Mesothelial cell of epicardium (in vitro differentiated cells): ENCODE data around the gene EEFSEC. TPM values are rescaled to one million over a fixed set of nuclear protein-coding genes. Genes with fewer than 3 reads are reported as not detected.

Source experiments
- DNase-seq, 2 experiments: peaks; one replicate each; pipeline ENCODE4 v3.0.0; 2021; ENCODE audit warnings: low spot score in 2 of 2; ENCODE audit not compliant: unreplicated experiment in 2 of 2
- H3K27ac Mint-ChIP-seq: 2 replicates; pipeline ENCODE4 v1.8.0; 2021; ENCODE audit warnings: mixed read lengths
- H3K27me3 Mint-ChIP-seq: 2 replicates; pipeline ENCODE4 v1.8.0; 2021; ENCODE audit warnings: low read depth, mixed read lengths
- H3K36me3 Mint-ChIP-seq: 2 replicates; pipeline ENCODE4 v1.8.0; 2021; ENCODE audit warnings: mixed read lengths
- H3K4me1 Mint-ChIP-seq: 2 replicates; pipeline ENCODE4 v1.8.0; 2021; ENCODE audit warnings: mixed read lengths
- H3K4me3 Mint-ChIP-seq: 2 replicates; pipeline ENCODE4 v1.8.0; 2021; ENCODE audit warnings: mild to moderate bottlenecking, moderate library complexity, mixed read lengths
- H3K9me3 Mint-ChIP-seq: 2 replicates; pipeline ENCODE4 v1.8.0; 2021; ENCODE audit warnings: mixed read lengths
- total RNA-seq: library from RNA; stranded (reverse); gene quantifications from 3 replicates; pipeline ENCODE4 v1.2.1, GENCODE V29; 2021
- TF ChIP-seq, protein P1 (sequence below): fragments of 200-600 bp; sonication (generic); IDR thresholded peaks from one replicate; pipeline ENCODE4 v1.5.0; 2021; ENCODE audit warnings: antibody characterized with exemption; ENCODE audit not compliant: unreplicated experiment

The EEFSEC gene
- total RNA-seq, 1 donor from 2014 or later, result 19.4 TPM

DNA sequence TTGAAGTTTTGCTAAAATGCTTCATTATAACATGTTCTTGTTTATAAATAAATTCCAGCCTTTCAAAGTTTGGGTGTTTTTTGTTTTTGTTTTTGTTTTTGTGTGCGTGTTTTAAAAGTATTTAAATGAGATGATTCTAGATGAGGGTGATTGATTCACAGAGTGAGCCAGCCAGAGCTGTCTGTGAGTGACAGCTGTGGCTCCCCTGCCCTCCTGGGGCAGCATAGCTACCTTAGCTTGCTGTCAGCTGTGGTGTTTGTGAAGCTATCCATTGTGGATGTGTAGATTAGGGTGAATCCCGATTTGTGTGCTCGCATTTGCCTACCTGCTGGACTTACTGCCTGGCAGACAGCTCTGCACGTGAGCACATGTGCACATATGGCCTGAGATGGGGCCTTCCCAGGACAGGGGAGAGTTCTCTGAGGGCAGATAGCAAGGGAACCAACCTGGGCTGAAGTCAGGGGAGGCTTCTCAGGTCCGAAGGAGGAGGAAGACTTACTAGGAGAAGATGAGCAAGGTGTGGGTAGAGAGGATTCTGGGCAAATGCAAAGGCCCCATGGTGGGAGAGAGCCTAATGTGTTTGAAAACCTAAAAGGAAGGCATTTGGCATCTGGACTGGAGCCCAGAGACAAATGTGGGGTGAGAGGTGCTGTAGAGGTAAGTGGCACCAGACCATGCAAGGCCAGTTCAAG lies 124.2 kb downstream of the EEFSEC start:
- Mint-ChIP-seq H3K9me3 (no peaks in the 10 kb centered on the region), H3K4me1 (peaks cover 58% of the 10 kb centered on the region), H3K4me3 (no peak overlapping the region), H3K27me3 (no peaks in the 10 kb centered on the region), H3K36me3 (no peaks in the 10 kb centered on the region), H3K27ac (peak overlapping the region; percentile 56)
- DNase-seq, result peak in 1 of 2 experiments; percentile 27
- TF ChIP-seq, protein P1, sequence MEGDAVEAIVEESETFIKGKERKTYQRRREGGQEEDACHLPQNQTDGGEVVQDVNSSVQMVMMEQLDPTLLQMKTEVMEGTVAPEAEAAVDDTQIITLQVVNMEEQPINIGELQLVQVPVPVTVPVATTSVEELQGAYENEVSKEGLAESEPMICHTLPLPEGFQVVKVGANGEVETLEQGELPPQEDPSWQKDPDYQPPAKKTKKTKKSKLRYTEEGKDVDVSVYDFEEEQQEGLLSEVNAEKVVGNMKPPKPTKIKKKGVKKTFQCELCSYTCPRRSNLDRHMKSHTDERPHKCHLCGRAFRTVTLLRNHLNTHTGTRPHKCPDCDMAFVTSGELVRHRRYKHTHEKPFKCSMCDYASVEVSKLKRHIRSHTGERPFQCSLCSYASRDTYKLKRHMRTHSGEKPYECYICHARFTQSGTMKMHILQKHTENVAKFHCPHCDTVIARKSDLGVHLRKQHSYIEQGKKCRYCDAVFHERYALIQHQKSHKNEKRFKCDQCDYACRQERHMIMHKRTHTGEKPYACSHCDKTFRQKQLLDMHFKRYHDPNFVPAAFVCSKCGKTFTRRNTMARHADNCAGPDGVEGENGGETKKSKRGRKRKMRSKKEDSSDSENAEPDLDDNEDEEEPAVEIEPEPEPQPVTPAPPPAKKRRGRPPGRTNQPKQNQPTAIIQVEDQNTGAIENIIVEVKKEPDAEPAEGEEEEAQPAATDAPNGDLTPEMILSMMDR, result no peak

DNA sequence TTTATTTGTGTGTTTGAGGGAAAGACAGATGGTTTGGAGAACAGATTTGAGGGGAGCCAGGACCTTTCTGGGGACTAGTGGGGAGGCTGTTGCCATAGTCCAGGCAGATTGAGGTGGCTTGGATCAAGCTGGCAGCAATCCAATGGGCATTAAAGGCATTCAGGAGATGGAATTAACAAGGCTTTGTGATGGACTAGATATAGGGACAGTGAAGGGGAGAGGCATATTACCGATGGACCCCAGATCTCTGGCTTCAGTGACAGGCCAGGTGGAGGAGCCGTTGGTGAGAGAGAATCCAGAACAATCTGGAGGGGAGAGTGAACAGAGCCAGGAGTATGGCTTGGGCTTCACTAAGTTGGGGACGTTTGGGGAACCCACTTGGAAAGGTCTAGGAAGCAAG lies 124.8 kb downstream of the EEFSEC start:
- Mint-ChIP-seq H3K4me3 (no peak overlapping the region), H3K27me3 (no peaks in the 10 kb centered on the region), H3K4me1 (peaks cover 58% of the 10 kb centered on the region), H3K27ac (peak overlapping the region; percentile 56), H3K9me3 (no peaks in the 10 kb centered on the region), H3K36me3 (no peaks in the 10 kb centered on the region)
- TF ChIP-seq, protein P1, result no peak
- no peak for DNase-seq

DNA sequence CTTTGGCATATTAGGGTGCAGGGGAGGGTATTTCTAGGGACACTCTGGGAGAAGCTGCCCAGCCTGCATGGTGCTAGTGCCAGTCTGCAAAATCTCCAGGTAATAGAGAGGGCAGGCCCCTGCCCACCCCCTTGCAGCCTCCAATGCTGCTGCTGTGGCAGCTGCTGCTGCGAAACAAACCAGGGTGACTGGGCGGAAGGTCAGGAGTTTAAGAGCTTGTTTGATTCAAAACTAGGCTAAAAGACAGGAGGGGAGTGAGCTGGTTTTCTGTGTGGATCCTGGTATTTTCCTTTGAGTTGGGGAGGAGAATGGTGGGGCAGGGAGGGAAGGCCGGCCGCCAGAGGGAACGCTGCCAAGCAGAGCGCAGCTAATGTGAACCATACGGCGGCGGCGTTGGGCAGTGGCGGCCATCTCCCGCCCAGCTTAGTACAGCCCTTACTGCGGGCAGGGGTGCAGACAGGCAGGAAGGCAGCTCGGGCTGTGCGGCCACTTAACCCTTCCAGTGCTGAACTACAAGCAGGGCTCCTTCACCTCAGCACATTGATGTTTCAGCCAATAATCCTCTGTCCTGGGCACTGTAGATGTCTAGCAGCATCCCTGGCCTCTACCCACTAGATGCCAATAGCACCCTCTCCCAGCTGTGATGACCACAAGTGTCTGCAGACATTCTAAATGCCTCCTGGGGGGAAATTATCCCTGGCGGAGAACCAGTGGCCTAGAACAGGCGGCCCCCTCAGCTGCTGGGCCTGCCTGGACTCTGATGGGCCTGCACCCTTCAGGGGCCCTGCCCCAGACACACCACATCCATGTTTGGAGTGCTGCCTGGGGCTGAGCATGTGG lies 125.7 kb downstream of the EEFSEC start:
- Mint-ChIP-seq H3K27me3 (no peaks in the 10 kb centered on the region), H3K4me3 (no peak overlapping the region), H3K4me1 (peaks cover 61% of the 10 kb centered on the region), H3K27ac (peak overlapping the region; percentile 56), H3K36me3 (no peaks in the 10 kb centered on the region), H3K9me3 (no peaks in the 10 kb centered on the region)
- TF ChIP-seq, protein P1, result no peak
- peak; percentile 63 to 79 for DNase-seq

DNA sequence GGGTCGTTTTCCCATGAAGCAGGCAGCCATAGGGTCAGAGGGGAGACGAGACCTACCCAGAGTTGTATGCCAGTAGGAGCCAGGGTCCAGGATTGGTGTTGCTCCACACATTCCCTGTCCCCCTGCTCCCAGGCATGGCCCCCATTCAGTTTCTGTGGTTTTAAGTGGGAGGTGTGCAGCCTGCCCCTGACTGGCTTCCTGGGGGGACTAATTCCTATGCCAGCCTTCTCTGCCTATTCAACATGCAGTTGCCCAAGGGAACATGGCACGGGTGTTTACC lies 126.3 kb downstream of the EEFSEC start:
- TF ChIP-seq, protein P1, result no peak
- Mint-ChIP-seq H3K9me3 (no peaks in the 10 kb centered on the region), H3K27me3 (no peaks in the 10 kb centered on the region), H3K4me1 (peaks cover 63% of the 10 kb centered on the region), H3K27ac (peak overlapping the region; percentile 92), H3K4me3 (no peak overlapping the region), H3K36me3 (no peaks in the 10 kb centered on the region)
- DNase-seq, result no peak

DNA sequence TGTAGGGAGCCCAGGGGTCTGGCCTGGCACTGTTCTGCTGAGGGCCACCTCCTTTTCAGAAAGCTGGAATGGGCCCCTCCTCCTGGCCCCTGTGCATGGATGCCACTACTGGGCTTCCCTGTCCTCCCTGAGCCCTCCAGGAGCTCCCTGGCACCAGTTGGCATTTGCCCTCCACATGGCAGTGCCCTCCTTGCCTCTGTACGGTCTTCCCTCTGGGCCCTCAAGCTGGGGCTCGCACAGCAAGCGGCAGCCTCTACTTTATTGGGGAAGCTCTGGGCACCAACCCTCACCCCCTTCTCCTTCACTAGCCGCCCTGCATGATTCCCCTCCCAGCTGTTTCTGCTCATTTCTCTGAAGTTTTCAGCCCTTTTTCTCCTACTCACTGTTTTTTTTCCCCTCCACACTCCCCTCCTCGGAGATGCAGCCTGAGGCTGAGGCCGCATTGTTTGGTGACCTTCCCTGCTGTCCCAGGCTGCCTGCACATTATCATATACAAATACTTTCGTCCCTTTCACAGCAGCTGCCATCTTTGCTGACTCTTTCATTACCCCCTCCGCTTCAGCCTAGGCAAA lies 127.3 kb downstream of the EEFSEC start:
- Mint-ChIP-seq H3K27ac (peak overlapping the region; percentile 92), H3K4me1 (peaks cover 69% of the 10 kb centered on the region)
- no peak for DNase-seq

More for the DNA sequence above, 127.3 kb downstream of the EEFSEC start:
- TF ChIP-seq, protein P1, result no peak
- no peaks in the 10 kb centered on the region for H3K36me3 Mint-ChIP-seq
- no peaks in the 10 kb centered on the region for H3K9me3 Mint-ChIP-seq
- no peak overlapping the region for H3K4me3 Mint-ChIP-seq
- no peaks in the 10 kb centered on the region for H3K27me3 Mint-ChIP-seq
